OCI-LY7 (cell line): Measurements from ENCODE around the gene KCNRG. TPM values are rescaled to one million over a fixed set of nuclear protein-coding genes. Genes with fewer than 3 reads are reported as not detected.

ENCODE experiments used
- BruUV-seq: library from RNA; stranded (reverse); fragments of 400-500 nt; replicated peaks from 2 replicates; lab custom pipeline; 2021; lab: Mats Ljungman, UMichigan
- CTCF ChIA-PET: fragments of 300-600 bp; sonication (Branson Sonifier 250); formaldehyde crosslinking; loops from one replicate; lab custom pipeline; 2022; ENCODE audit warnings: antibody characterized with exemption; ENCODE audit not compliant: unreplicated experiment; lab: Charles Lee
- POLR2A ChIA-PET: fragments of 300-600 bp; sonication (Branson Sonifier 250); formaldehyde crosslinking; loops from one replicate; lab custom pipeline; 2022; ENCODE audit warnings: antibody characterized with exemption; lab: Charles Lee
- DNase-seq: peaks from one replicate; pipeline ENCODE4 v3.0.0-alpha.2; 2015; ENCODE audit warnings: low spot score
- H2AFZ ChIP-seq: fragments of 200-600 bp; sonication (generic), shearing (Covaris generic); 2 replicates; pipeline ENCODE4 v1.6.1; 2014; ENCODE audit warnings: mild to moderate bottlenecking, antibody characterized with exemption, low read length, moderate library complexity
- H3K27ac ChIP-seq: fragments of 200-600 bp; sonication (generic); 2 replicates; pipeline ENCODE4 v1.5.1; 2014; ENCODE audit warnings: mixed run types, low read depth, mild to moderate bottlenecking, moderate library complexity, low read length, inconsistent platforms; ENCODE audit not compliant: poor library complexity, severe bottlenecking
- H3K36me3 ChIP-seq: fragments of 200-600 bp; sonication (generic); 2 replicates; pipeline ENCODE4 v1.6.1; 2014; ENCODE audit warnings: mild to moderate bottlenecking, antibody characterized with exemption, low read length, moderate library complexity, mixed read lengths; ENCODE audit not compliant: insufficient read depth
- H3K4me1 ChIP-seq: fragments of 200-600 bp; sonication (generic); 2 replicates; pipeline ENCODE4 v1.5.1; 2014; ENCODE audit warnings: mild to moderate bottlenecking, low read length; ENCODE audit not compliant: insufficient read depth, poor library complexity, severe bottlenecking
- H3K4me2 ChIP-seq: fragments of 200-600 bp; sonication (generic); 2 replicates; pipeline ENCODE4 v1.6.1; 2014; ENCODE audit warnings: mild to moderate bottlenecking, low read length
- H3K4me3 ChIP-seq: fragments of 200-600 bp; sonication (generic); 2 replicates; pipeline ENCODE4 v1.5.1; 2014; ENCODE audit warnings: mild to moderate bottlenecking, low read depth, low read length; ENCODE audit not compliant: poor library complexity, severe bottlenecking
- H3K79me2 ChIP-seq: fragments of 200-600 bp; sonication (generic); 2 replicates; pipeline ENCODE4 v1.6.1; 2016; ENCODE audit warnings: low read depth, mild to moderate bottlenecking, low read length, moderate library complexity, mixed read lengths; ENCODE audit not compliant: insufficient read depth
- H3K9me2 ChIP-seq: fragments of 200-600 bp; sonication (generic); 2 replicates; pipeline ENCODE4 v1.6.1; 2016; ENCODE audit warnings: mild to moderate bottlenecking, low read length, mixed read lengths; ENCODE audit not compliant: insufficient read depth
- H3K9me3 ChIP-seq: fragments of 200-600 bp; sonication (generic); 2 replicates; pipeline ENCODE4 v1.6.1; 2014; ENCODE audit warnings: mild to moderate bottlenecking, mixed run types, low read length, mixed read lengths
- H4K20me1 ChIP-seq: fragments of 200-600 bp; sonication (generic); 2 replicates; pipeline ENCODE4 v1.6.1; 2014; ENCODE audit warnings: mild to moderate bottlenecking, antibody characterized with exemption, low read length, moderate library complexity, mixed read lengths; ENCODE audit not compliant: insufficient read depth
- EZH2phosphoT487 ChIP-seq: fragments of 200-600 bp; sonication (generic); IDR thresholded peaks from 2 replicates; pipeline ENCODE4 v1.6.1; 2018; ENCODE audit warnings: low read depth, borderline replicate concordance, mild to moderate bottlenecking, mixed run types, antibody characterized with exemption, low read length, moderate library complexity, mixed read lengths
- intact Hi-C: fragments of 100-400 bp; cut with micrococcal nuclease; formaldehyde crosslinking; loops from one replicate; pipeline ENCODE4 v1.10.0; 2022; ENCODE audit not compliant: unreplicated experiment
- total RNA-seq, 2 experiments: library from RNA; depleted of rRNA in 1 of 2; stranded (reverse); fragments of >200 nt in 1 of 2; shearing (Covaris generic) in 1 of 2; gene quantifications; 2 replicates each; pipeline ENCODE4 v1.2.3, GENCODE V29; 2014 to 2022
- TF ChIP-seq, protein P1 (sequence below): fragments of 200-600 bp; sonication (generic); conservative IDR thresholded peaks from 2 replicates; pipeline ENCODE4 v1.5.1; 2014; ENCODE audit warnings: mild to moderate bottlenecking, antibody characterized with exemption, low read length, moderate library complexity, mixed read lengths

KCNRG gene
- total RNA-seq, 2 experiments from 2014 or later: 0.28 TPM; not detected in 1

DNA sequence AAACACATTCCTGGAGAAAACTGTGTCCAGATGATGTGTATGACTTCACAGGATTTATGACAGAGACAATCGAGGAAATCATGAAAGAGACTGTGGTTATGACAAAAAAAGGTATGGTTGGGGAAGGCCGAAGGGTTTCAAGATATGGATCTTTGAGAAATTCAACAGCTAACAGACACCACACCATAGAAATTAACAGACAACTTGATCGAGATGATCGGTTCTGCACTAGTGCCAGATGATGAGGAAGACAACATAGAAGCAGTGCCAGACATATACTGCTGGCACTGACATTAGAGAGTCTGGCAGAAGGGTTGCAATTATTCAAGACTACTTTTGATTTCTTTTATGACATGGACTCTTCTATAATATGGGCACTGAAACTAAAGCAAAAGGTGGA is 37.2 kb downstream of the KCNRG start:
- TF ChIP-seq, protein P1, sequence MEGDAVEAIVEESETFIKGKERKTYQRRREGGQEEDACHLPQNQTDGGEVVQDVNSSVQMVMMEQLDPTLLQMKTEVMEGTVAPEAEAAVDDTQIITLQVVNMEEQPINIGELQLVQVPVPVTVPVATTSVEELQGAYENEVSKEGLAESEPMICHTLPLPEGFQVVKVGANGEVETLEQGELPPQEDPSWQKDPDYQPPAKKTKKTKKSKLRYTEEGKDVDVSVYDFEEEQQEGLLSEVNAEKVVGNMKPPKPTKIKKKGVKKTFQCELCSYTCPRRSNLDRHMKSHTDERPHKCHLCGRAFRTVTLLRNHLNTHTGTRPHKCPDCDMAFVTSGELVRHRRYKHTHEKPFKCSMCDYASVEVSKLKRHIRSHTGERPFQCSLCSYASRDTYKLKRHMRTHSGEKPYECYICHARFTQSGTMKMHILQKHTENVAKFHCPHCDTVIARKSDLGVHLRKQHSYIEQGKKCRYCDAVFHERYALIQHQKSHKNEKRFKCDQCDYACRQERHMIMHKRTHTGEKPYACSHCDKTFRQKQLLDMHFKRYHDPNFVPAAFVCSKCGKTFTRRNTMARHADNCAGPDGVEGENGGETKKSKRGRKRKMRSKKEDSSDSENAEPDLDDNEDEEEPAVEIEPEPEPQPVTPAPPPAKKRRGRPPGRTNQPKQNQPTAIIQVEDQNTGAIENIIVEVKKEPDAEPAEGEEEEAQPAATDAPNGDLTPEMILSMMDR: no peak
- no peak for TF ChIP-seq EZH2phosphoT487
- intact Hi-C loops: no loop called here
- H2AFZ ChIP-seq: no peak overlapping the region
- no peak for DNase-seq
- H3K9me2 ChIP-seq: no peaks in the 10 kb centered on the region
- H3K27ac ChIP-seq: no peak overlapping the region
- H3K4me1 ChIP-seq: no peaks in the 10 kb centered on the region
- H3K4me2 ChIP-seq: no peak overlapping the region
- H3K4me3 ChIP-seq: no peak overlapping the region
- no peaks in the 10 kb centered on the region for H4K20me1 ChIP-seq
- POLR2A ChIA-PET: interaction anchor here (0.5 to 1.3 kb wide), 2 partner anchors 17 to 23 kb away, joined by 3 to 7 read pairs; no protein-coding TSS in a partner anchor
- H3K9me3 ChIP-seq: peaks cover 3% of the 10 kb centered on the region; the same call in 1 of the 2 replicates
- BruUV-seq: no TSS peak
- H3K36me3 ChIP-seq: peaks cover 91% of the 10 kb centered on the region
- peaks cover 95% of the 10 kb centered on the region for H3K79me2 ChIP-seq
- CTCF ChIA-PET: no interaction called here

GRCh38 chr13:50053844-50054243 is 38.6 kb downstream of the KCNRG start:
- Histone ChIP-seq H3K4me2 (no peak overlapping the region), H4K20me1 (no peaks in the 10 kb centered on the region), H3K4me1 (no peaks in the 10 kb centered on the region), H3K4me3 (no peak overlapping the region), H3K9me2 (no peaks in the 10 kb centered on the region), H3K79me2 (peaks cover 98% of the 10 kb centered on the region), H3K36me3 (peaks cover 95% of the 10 kb centered on the region), H2AFZ (no peak overlapping the region), H3K27ac (no peak overlapping the region), H3K9me3 (peaks cover 3% of the 10 kb centered on the region; the same call in 1 of the 2 replicates)
- no peak for TF ChIP-seq EZH2phosphoT487
- TF ChIP-seq, protein P1: no peak
- ChIA-PET CTCF (no interaction called here), POLR2A (interaction anchor here (0.7 kb wide), 1 partner anchor 68 kb away, joined by 3 read pairs; no protein-coding TSS in a partner anchor)
- intact Hi-C loops: no loop called here
- no peak for DNase-seq
- BruUV-seq: no TSS peak

DNA sequence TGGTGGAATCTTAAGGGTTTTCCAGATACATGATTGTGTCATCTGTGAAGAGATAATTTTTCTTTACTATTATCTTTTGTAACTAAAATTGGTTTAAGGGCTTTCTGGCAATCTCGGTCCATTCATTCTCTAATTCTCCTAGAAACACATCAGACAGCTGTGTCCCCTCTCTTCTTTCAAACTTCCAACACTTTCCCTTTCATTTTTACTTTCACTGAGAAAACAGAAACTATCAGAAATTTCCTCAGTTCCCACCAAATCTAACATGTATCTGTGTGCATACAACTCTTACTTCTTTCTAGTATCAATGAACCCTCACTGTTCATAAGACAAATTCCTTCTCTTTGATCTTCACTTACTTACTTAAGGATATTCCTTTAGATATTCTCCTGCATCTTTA is 40.2 kb downstream of the KCNRG start:
- H3K4me3 ChIP-seq: no peak overlapping the region
- no peak overlapping the region for H3K27ac ChIP-seq
- no TSS peak for BruUV-seq
- no peaks in the 10 kb centered on the region for H3K9me2 ChIP-seq
- intact Hi-C loops: no loop called here
- peaks cover 3% of the 10 kb centered on the region; the same call in 1 of the 2 replicates for H3K9me3 ChIP-seq
- DNase-seq: no peak
- TF ChIP-seq EZH2phosphoT487: no peak
- TF ChIP-seq, protein P1: no peak
- no peaks in the 10 kb centered on the region for H3K4me1 ChIP-seq
- no peaks in the 10 kb centered on the region for H4K20me1 ChIP-seq
- H3K36me3 ChIP-seq: peaks cover 95% of the 10 kb centered on the region
- H3K79me2 ChIP-seq: peaks cover 98% of the 10 kb centered on the region
- no peak overlapping the region for H3K4me2 ChIP-seq
- POLR2A ChIA-PET: interaction anchor here (0.5 kb wide), 1 partner anchor 15 kb away, joined by 4 read pairs; no protein-coding TSS in a partner anchor
- CTCF ChIA-PET: no interaction called here
- no peak overlapping the region for H2AFZ ChIP-seq
